Progenitor cell of endocrine pancreas (in vitro differentiated cells): ENCODE results near the gene CTSD. TPM values are rescaled to one million over a fixed set of nuclear protein-coding genes. Genes with fewer than 3 reads are reported as not detected.
A peak's percentile ranks its signal among the peaks of the same experiment; 100 is the strongest.

Source experiments
- DNase-seq: peaks from one replicate; pipeline ENCODE4 v3.0.0; 2021; ENCODE audit warnings: low spot score; ENCODE audit not compliant: unreplicated experiment
- H3K27ac Mint-ChIP-seq: 2 replicates; pipeline ENCODE4 v1.8.0; 2021; ENCODE audit warnings: mild to moderate bottlenecking, moderate library complexity, mixed read lengths
- H3K27me3 Mint-ChIP-seq: 2 replicates; pipeline ENCODE4 v1.8.0; 2021; ENCODE audit warnings: mixed read lengths
- H3K36me3 Mint-ChIP-seq: 2 replicates; pipeline ENCODE4 v1.8.0; 2022; ENCODE audit warnings: mixed read lengths; ENCODE audit not compliant: insufficient read depth
- H3K4me1 Mint-ChIP-seq: 2 replicates; pipeline ENCODE4 v1.8.0; 2021; ENCODE audit warnings: low read depth, mixed read lengths
- H3K4me3 Mint-ChIP-seq: 2 replicates; pipeline ENCODE4 v1.8.0; 2021; ENCODE audit warnings: low read depth, mild to moderate bottlenecking, moderate library complexity, mixed read lengths
- H3K9me3 Mint-ChIP-seq: 2 replicates; pipeline ENCODE4 v1.8.0; 2021; ENCODE audit warnings: low read depth, mixed read lengths
- total RNA-seq: library from RNA; stranded (reverse); gene quantifications from 2 replicates; pipeline ENCODE4 v1.2.1, GENCODE V29; 2021
- TF ChIP-seq, protein P1 (sequence below): fragments of 200-600 bp; sonication (generic); IDR thresholded peaks from one replicate; pipeline ENCODE4 v1.5.0; 2021; ENCODE audit warnings: antibody characterized with exemption, mild to moderate bottlenecking; ENCODE audit not compliant: unreplicated experiment

CTSD gene
- total RNA-seq, 1 donor from 2014 or later: 158 TPM

DNA sequence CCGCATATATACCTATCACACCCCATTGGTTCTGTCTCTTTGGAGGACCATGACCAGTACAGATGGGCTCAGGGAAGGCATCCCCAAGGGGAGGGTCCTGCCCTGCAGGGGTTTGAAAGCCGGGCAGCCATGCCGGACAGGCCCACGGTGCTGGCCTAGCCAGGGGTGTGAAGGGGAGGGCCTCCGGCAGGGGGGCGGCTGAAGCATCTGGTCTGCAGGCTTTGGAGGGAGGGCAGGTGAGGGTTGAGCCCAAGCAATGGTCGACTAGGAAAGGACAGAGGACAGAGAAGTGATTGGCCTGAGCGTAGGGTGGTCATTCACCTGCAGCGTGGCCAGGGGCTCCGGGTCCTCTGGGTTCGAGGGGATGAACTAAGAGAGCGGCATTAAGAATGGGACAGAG is 11.2 kb upstream of the CTSD start:
- TF ChIP-seq, protein P1, sequence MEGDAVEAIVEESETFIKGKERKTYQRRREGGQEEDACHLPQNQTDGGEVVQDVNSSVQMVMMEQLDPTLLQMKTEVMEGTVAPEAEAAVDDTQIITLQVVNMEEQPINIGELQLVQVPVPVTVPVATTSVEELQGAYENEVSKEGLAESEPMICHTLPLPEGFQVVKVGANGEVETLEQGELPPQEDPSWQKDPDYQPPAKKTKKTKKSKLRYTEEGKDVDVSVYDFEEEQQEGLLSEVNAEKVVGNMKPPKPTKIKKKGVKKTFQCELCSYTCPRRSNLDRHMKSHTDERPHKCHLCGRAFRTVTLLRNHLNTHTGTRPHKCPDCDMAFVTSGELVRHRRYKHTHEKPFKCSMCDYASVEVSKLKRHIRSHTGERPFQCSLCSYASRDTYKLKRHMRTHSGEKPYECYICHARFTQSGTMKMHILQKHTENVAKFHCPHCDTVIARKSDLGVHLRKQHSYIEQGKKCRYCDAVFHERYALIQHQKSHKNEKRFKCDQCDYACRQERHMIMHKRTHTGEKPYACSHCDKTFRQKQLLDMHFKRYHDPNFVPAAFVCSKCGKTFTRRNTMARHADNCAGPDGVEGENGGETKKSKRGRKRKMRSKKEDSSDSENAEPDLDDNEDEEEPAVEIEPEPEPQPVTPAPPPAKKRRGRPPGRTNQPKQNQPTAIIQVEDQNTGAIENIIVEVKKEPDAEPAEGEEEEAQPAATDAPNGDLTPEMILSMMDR: no peak
- no peak for DNase-seq
- no peaks in the 10 kb centered on the region for H3K9me3 Mint-ChIP-seq
- H3K4me3 Mint-ChIP-seq: no peak overlapping the region
- no peaks in the 10 kb centered on the region for H3K36me3 Mint-ChIP-seq
- no peak overlapping the region for H3K27ac Mint-ChIP-seq
- H3K27me3 Mint-ChIP-seq: peaks cover 46% of the 10 kb centered on the region
- H3K4me1 Mint-ChIP-seq: peaks cover 8% of the 10 kb centered on the region

DNA sequence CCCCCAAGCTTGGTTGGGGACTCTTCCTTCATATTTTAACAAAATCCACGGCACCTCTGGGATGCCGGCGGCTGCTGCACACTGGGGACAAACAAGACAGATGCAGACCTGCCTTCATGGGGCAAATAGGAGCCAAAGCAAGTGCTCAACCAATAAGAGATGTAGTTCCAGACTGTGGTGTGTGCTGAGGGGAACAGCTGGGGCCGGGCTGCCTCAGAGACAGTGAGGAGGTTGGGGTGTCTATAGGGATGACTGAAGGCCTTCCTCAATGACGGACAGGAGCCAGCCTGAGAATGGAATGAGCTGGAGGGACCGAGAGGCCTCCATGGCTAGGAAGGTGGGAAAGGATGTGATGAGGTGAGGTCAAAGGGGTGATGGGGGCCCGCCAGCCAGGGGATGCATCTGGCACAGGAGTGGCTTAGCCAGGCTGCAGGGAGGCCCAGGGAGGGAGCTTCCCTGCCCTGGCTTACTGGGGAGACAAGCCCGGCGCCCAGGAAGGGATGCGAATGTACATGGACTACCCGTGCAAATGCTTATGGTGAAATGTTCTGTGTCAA is 10.3 kb upstream of the CTSD start:
- Mint-ChIP-seq H3K36me3 (no peaks in the 10 kb centered on the region), H3K27me3 (peaks cover 45% of the 10 kb centered on the region), H3K9me3 (no peaks in the 10 kb centered on the region), H3K4me3 (no peak overlapping the region), H3K27ac (no peak overlapping the region), H3K4me1 (peaks cover 8% of the 10 kb centered on the region)
- no peak for DNase-seq
- TF ChIP-seq, protein P1: no peak

GRCh38 chr11:1773131-1773993 is 9.6 kb upstream of the CTSD start:
- no peak for DNase-seq
- Mint-ChIP-seq H3K4me3 (no peak overlapping the region), H3K27me3 (peaks cover 47% of the 10 kb centered on the region), H3K4me1 (peaks cover 8% of the 10 kb centered on the region), H3K27ac (no peak overlapping the region), H3K36me3 (no peaks in the 10 kb centered on the region), H3K9me3 (no peaks in the 10 kb centered on the region)
- TF ChIP-seq, protein P1: no peak

DNA sequence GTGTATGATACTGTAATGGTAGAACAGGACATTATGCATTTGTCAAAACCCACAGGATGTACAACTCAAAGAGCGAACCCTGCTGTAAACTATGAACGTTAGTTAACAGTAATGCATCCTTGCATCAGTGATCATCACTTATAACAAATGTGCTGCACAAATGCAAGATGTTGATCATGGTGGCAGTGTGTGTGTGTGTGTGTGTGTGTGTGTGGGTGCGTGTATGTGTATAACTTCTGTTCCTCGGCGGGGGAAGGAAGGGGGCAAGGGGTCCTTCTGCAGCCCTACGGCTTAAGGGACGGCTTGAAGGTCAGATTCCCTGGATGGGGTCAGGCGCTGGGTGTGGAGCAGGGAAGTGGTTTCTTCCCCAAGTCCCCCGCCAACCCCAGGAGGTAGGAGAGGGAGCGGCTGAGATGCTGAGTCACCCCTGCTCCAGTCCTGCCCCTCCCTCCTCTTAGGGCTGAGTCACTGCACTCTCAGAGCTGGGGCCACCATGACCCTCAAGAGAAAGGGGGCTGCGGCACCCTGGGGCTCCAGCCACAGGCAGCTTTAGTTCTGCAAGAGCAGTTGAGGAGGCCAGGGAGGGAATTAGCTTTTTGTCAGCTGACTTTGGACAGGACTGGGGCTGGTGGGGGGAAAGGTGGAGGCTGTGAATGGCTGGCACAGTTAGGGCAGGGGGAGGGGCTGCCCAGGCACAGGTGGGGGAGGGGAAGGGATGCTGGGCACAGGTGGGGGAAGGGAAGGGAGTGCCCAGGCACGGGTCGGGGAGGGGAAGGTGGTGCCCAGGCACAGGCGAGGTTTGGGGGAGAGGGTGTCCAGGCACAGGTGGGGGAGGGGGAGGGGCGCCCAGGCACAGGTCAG is 8.8 kb upstream of the CTSD start:
- Mint-ChIP-seq H3K27ac (peak overlapping the region; percentile 85), H3K27me3 (peaks cover 47% of the 10 kb centered on the region), H3K36me3 (no peaks in the 10 kb centered on the region), H3K9me3 (no peaks in the 10 kb centered on the region), H3K4me3 (no peak overlapping the region), H3K4me1 (peaks cover 7% of the 10 kb centered on the region)
- TF ChIP-seq, protein P1: no peak
- no peak for DNase-seq

DNA sequence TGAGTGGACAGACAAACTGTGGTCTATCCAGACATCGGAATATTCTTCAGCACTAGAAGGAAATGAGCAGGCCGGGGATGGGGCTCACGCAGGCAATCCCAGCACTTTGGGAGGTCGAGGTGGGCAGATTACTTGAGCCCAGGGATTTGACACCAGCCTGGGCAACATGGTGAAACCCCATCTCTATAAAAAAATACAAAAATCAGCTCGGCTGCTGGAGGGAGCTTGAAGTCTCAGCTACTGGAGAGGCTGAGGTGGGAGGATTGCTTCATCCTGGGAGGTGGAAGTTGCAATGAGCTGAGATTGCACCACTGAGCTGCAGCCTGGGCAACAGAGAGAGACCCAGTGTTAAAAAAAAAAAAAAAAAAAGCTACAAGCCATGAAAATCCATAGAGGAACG is 8.0 kb upstream of the CTSD start:
- Mint-ChIP-seq H3K9me3 (no peaks in the 10 kb centered on the region), H3K4me3 (no peak overlapping the region), H3K27me3 (peaks cover 43% of the 10 kb centered on the region), H3K27ac (no peak overlapping the region), H3K36me3 (no peaks in the 10 kb centered on the region), H3K4me1 (peaks cover 7% of the 10 kb centered on the region)
- no peak for DNase-seq
- TF ChIP-seq, protein P1: no peak
